Nephron progenitor cell (in vitro differentiated cells): ENCODE data around the gene TTN.

Experiments used
- DNase-seq: peaks from one replicate; pipeline ENCODE4 v3.0.0; 2021
- H3K27ac Mint-ChIP-seq: 2 replicates; pipeline ENCODE4 v1.8.0; 2021; ENCODE audit warnings: mild to moderate bottlenecking, moderate library complexity, mixed read lengths
- H3K27me3 Mint-ChIP-seq: 2 replicates; pipeline ENCODE4 v1.8.0; 2021; ENCODE audit warnings: mild to moderate bottlenecking, low read depth, mixed read lengths; ENCODE audit not compliant: poor library complexity
- H3K36me3 Mint-ChIP-seq: 2 replicates; pipeline ENCODE4 v1.8.0; 2021; ENCODE audit warnings: low read depth, mixed read lengths
- H3K4me1 Mint-ChIP-seq: 2 replicates; pipeline ENCODE4 v1.8.0; 2021; ENCODE audit warnings: mixed read lengths
- H3K4me3 Mint-ChIP-seq: 2 replicates; pipeline ENCODE4 v1.8.0; 2021; ENCODE audit warnings: mild to moderate bottlenecking, moderate library complexity, mixed read lengths
- H3K9me3 Mint-ChIP-seq: 2 replicates; pipeline ENCODE4 v1.8.0; 2021; ENCODE audit warnings: mild to moderate bottlenecking, moderate library complexity, mixed read lengths
- TF ChIP-seq, protein P1 (sequence below): fragments of 200-600 bp; sonication (generic); IDR thresholded peaks from 2 replicates; pipeline ENCODE4 v1.5.0; 2021; ENCODE audit warnings: antibody characterized with exemption

The TTN gene

DNA sequence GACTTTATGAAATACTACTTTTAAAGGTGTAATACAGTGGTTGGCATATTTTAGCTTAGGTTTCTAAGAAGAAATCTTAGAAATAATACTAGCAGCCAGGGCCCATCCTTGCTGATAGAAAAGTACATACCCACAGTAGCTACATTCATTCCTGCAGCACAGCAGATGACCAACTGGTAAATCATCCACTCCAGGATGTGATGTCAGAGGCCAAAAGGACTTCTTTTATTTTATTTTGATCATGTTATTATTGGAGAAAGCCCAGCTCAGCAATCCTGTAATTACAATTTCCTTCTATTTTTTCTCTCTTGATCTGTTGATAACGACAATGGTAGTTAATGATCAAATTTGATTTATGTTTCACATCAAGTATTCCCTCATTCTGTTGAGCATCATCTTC is 18.0 kb upstream of the TTN start:
- peaks cover 8% of the 10 kb centered on the region for H3K36me3 Mint-ChIP-seq
- no peak for DNase-seq
- TF ChIP-seq, protein P1, sequence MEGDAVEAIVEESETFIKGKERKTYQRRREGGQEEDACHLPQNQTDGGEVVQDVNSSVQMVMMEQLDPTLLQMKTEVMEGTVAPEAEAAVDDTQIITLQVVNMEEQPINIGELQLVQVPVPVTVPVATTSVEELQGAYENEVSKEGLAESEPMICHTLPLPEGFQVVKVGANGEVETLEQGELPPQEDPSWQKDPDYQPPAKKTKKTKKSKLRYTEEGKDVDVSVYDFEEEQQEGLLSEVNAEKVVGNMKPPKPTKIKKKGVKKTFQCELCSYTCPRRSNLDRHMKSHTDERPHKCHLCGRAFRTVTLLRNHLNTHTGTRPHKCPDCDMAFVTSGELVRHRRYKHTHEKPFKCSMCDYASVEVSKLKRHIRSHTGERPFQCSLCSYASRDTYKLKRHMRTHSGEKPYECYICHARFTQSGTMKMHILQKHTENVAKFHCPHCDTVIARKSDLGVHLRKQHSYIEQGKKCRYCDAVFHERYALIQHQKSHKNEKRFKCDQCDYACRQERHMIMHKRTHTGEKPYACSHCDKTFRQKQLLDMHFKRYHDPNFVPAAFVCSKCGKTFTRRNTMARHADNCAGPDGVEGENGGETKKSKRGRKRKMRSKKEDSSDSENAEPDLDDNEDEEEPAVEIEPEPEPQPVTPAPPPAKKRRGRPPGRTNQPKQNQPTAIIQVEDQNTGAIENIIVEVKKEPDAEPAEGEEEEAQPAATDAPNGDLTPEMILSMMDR = no peak

DNA sequence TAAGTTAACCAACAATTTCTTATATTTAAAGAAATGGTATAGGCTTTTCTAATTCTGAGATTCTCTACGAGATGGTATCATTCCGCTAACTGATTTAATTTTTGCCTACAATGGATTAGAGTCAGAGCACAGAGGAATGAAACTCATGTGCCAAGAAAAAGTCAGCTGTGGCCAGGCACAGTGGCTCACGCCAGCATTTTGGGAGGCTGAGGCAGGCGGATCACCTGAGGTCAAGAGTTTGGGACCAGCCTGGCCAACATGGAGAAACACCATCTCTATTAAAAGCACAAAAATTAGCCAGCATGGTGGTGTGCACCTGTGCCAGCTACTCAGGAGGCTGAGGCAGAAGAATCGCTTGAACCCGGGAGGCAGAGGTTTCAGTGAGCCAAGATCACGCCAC is 17.0 kb upstream of the TTN start:
- no peak for DNase-seq
- TF ChIP-seq, protein P1 = no peak
- H3K36me3 Mint-ChIP-seq = peaks cover 8% of the 10 kb centered on the region
- H3K27ac Mint-ChIP-seq = no peak overlapping the region
- peaks cover 4% of the 10 kb centered on the region for H3K9me3 Mint-ChIP-seq
- H3K4me1 Mint-ChIP-seq = peaks cover 6% of the 10 kb centered on the region
- no peak overlapping the region for H3K4me3 Mint-ChIP-seq
- H3K27me3 Mint-ChIP-seq = no peaks in the 10 kb centered on the region

More for the DNA sequence above, 18.0 kb upstream of the TTN start:
- H3K4me1 Mint-ChIP-seq = peaks cover 2% of the 10 kb centered on the region
- H3K9me3 Mint-ChIP-seq = peaks cover 4% of the 10 kb centered on the region
- no peak overlapping the region for H3K4me3 Mint-ChIP-seq
- H3K27ac Mint-ChIP-seq = no peak overlapping the region
- H3K27me3 Mint-ChIP-seq = no peaks in the 10 kb centered on the region

DNA sequence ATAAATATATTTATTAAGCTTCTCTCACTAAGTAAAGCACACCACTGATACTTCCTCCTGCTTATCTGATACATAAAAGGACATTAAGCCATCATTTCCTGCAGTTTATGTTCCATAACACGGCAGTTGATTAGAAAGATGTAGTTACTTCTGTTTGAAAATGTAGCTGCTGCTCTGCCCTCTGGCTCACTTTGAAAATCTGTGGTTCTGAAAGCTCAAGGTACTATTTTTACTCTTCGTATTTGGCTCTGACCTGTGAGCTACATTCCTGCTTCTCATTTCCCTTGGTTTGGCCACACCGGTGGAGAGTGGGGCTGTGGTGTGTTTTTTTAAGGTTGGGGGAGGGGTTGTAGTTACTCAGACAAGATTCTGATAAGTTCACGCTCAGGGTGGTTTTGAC is 12.8 kb upstream of the TTN start:
- TF ChIP-seq, protein P1 = no peak
- Mint-ChIP-seq H3K27me3 (no peaks in the 10 kb centered on the region), H3K4me3 (no peak overlapping the region), H3K9me3 (no peaks in the 10 kb centered on the region), H3K27ac (no peak overlapping the region), H3K36me3 (no peaks in the 10 kb centered on the region), H3K4me1 (peaks cover 6% of the 10 kb centered on the region)
- no peak for DNase-seq

DNA sequence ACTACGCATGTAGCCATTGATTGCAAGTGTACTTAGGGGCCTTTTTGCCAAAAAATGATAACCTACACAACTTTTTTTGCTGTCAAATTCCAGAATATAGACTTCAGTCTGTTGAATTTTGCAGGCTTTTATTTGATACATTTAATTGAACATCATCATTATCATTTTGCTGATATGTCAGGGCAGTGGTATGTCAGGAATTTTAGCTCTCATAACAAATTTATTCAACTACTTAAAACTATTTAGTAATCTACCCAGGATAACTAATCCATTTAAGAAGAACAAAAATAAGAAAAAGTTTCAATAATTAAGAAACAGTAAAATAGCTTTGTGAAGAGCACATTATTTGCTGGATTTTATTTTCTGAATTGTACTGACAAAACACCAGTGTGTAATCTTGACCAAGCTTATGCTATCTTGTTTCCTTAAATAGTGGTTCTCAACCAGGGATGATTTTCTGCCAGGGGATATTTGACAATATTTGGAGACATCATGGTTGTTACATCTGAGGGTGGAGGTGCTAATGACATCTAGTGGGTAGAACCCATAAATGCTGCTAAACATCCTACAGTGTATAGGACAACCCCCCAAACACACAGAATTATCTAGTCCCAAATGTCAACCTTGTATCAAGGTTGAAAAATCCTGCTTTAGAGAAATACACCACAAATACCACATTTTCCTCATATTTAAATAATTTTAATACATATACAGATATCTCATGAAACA is 12.1 kb upstream of the TTN start:
- no peak overlapping the region for H3K4me3 Mint-ChIP-seq
- no peak for DNase-seq
- H3K36me3 Mint-ChIP-seq = no peaks in the 10 kb centered on the region
- H3K27ac Mint-ChIP-seq = no peak overlapping the region
- H3K9me3 Mint-ChIP-seq = no peaks in the 10 kb centered on the region
- TF ChIP-seq, protein P1 = no peak
- H3K27me3 Mint-ChIP-seq = peaks cover 3% of the 10 kb centered on the region
- peaks cover 6% of the 10 kb centered on the region for H3K4me1 Mint-ChIP-seq

DNA sequence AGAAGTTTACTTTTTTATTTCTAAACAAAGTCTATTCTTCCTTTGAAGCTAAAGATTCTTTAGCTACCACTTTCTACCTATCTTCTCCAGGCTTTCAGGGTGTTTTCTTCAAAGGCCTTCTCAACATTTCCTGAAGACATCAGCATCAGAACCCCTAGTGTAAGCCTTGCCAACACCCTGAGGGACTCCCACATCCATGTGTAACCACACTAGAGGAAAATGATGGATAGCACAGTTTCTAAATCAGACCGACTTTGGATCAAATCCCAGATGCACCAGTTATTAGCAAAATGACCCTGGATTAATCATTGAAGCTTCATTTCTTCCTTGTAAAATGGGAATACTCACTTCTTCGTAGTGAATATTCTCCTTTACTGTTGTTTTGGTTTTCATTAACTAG is 4.7 kb upstream of the TTN start:
- H3K4me3 Mint-ChIP-seq = no peak overlapping the region
- H3K27me3 Mint-ChIP-seq = peaks cover 3% of the 10 kb centered on the region
- H3K36me3 Mint-ChIP-seq = no peaks in the 10 kb centered on the region
- no peaks in the 10 kb centered on the region for H3K9me3 Mint-ChIP-seq
- peaks cover under 1% of the 10 kb centered on the region for H3K4me1 Mint-ChIP-seq
- no peak for DNase-seq
- no peak overlapping the region for H3K27ac Mint-ChIP-seq
- TF ChIP-seq, protein P1 = no peak

DNA sequence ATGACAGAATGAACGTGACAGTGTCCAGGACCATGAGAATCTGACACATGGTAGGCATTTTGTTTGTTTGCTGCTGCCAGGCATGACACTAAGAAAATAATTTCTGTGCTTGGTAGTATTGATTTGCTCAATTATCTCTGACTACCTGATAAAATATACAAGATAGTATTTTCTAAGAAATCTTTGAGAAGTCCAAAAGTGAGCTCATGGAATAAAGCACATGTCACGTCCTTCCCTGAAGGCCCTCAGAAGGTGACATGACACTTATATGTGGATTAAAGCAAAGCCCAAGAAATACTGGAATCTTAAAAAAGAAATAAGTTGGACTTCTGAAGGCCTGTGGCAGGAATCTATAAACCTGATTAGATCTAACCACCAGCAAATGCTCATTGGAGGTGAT is 3.8 kb upstream of the TTN start:
- TF ChIP-seq, protein P1 = no peak
- Mint-ChIP-seq H3K9me3 (no peaks in the 10 kb centered on the region), H3K27ac (no peak overlapping the region), H3K36me3 (no peaks in the 10 kb centered on the region), H3K4me1 (peaks cover 8% of the 10 kb centered on the region), H3K27me3 (peaks cover 3% of the 10 kb centered on the region), H3K4me3 (no peak overlapping the region)
- no peak for DNase-seq
